H1 (cell line): Measurements from ENCODE around the gene C3orf20. TPM values are rescaled to one million over a fixed set of nuclear protein-coding genes. Genes with fewer than 3 reads are reported as not detected.

Experiments used
- CBX5 ChIP-seq: fragments of 300-800, 300-1000 bp; sonication (generic); IDR thresholded peaks from 2 replicates; pipeline ENCODE4 v1.7.1; 2016; ENCODE audit warnings: antibody characterized with exemption, low read length, low read depth
- CHD7 ChIP-seq: fragments of 300-600 bp; sonication (generic); IDR thresholded peaks from 2 replicates; pipeline ENCODE4 v1.7.1; 2012; ENCODE audit warnings: low read length, moderate library complexity, mild to moderate bottlenecking, inconsistent platforms; ENCODE audit not compliant: insufficient replicate concordance
- EGR1 ChIP-seq: IDR thresholded peaks from 2 replicates; pipeline ENCODE4 v1.6.1; 2011; ENCODE audit warnings: low read depth, low read length, borderline replicate concordance
- POLR2AphosphoS5 ChIP-seq: IDR thresholded peaks from 2 replicates; pipeline ENCODE4 v1.6.1; 2011; ENCODE audit warnings: low read depth, low read length
- RAD21 ChIP-seq, 2 experiments: IDR thresholded peaks in 1 of 2; conservative IDR thresholded peaks in 1 of 2; 2 replicates each; pipeline ENCODE4 v1.6.1; 2011; ENCODE audit warnings: low read depth in 2 of 2, low read length in 2 of 2, improper control_type of control experiment in 1 of 2, inconsistent platforms in 1 of 2, mild to moderate bottlenecking in 1 of 2, moderate library complexity in 1 of 2
- polyA plus RNA-seq, 7 experiments: library from polyadenylated mRNA; depleted of rRNA in 3 of 7; stranded (reverse) in 5 of 7; unstranded in 2 of 7; fragments of >200 nt in 5 of 7; fragments of 200-250 nt in 2 of 7; gene quantifications; 1 replicate in 5 of 7; 2 replicates in 1 of 7; 4 replicates in 1 of 7; pipeline versions ENCODE4 v1.2.1 to v1.2.3, GENCODE V29; 2011 to 2013; ENCODE audit warnings: missing spikeins in 2 of 7, mixed read lengths in 2 of 7
- total RNA-seq: library from RNA; stranded (reverse); fragmentation: NEBNext Ultra II Directional; extraction: Animal tissue kit (Norgen Biotek cat#: 25700); gene quantifications from 2 replicates; pipeline ENCODE4 v1.2.1, GENCODE V29; 2021

The C3orf20 gene
- total and polyA plus RNA-seq, 2 of the 8 experiments (the other 6 are each of a cell fraction or from before 2014, with no cell fraction given), result not detected

- no peak for TF ChIP-seq CHD7
- TF ChIP-seq POLR2AphosphoS5, result no peak
- TF ChIP-seq EGR1, result no peak
- TF ChIP-seq CBX5, result no peak
- no peak for TF ChIP-seq RAD21 (IDR thresholded peaks at IDR 0.05 in 1 of 2, conservative IDR thresholded peaks at IDR 0.05 in 1 of 2; ENCODE audit: low read depth in 2 of 2, low read length in 2 of 2)
- TF ChIP-seq, all 59 proteins: peak for 0
Measured at GRCh38 chr3:14761866-14762265, 86.9 kb downstream of the C3orf20 start (continued).
